Activated CD8-positive, alpha-beta memory T cell treated with anti-CD3 and anti-CD28 coated beads, Interleukin-2, amount 10 ng/mL, durations not matched to agents 7 days and 5 days (primary cell): Measurements from ENCODE around the gene IL37. TPM values are rescaled to one million over a fixed set of nuclear protein-coding genes. Genes with fewer than 3 reads are reported as not detected.

Experiments
- ATAC-seq: fragments of 150-1000 bp; cut with Tn5 transposase; one replicate; pipeline ENCODE4 v1.10.0; 2021; ENCODE audit warnings: moderate library complexity
- CTCF ChIA-PET: fragments of 350-600 bp; sonication (Branson Sonifier 250); formaldehyde crosslinking; loops from one replicate; lab custom pipeline; 2021; ENCODE audit warnings: antibody characterized with exemption; lab: Charles Lee
- DNase-seq: peaks from one replicate; pipeline ENCODE4 v3.0.0-alpha.2; 2020
- H3K27ac Mint-ChIP-seq: one replicate; pipeline ENCODE4 v1.8.0; 2021; ENCODE audit warnings: mild to moderate bottlenecking, mixed read lengths
- H3K27me3 Mint-ChIP-seq: one replicate; pipeline ENCODE4 v1.8.0; 2021; ENCODE audit warnings: mixed read lengths
- H3K36me3 Mint-ChIP-seq: one replicate; pipeline ENCODE4 v1.8.0; 2021; ENCODE audit warnings: mild to moderate bottlenecking, mixed read lengths
- H3K4me1 Mint-ChIP-seq: one replicate; pipeline ENCODE4 v1.8.0; 2021; ENCODE audit warnings: mixed read lengths
- H3K4me3 Mint-ChIP-seq: one replicate; pipeline ENCODE4 v1.8.0; 2021; ENCODE audit warnings: mild to moderate bottlenecking, moderate library complexity, mixed read lengths
- H3K9me3 Mint-ChIP-seq: one replicate; pipeline ENCODE4 v1.8.0; 2022; ENCODE audit warnings: low read depth, mixed read lengths
- total RNA-seq, 2 experiments: library from RNA; stranded (reverse); gene quantifications; one replicate each; pipeline ENCODE4 v1.2.3, GENCODE V29; 2021

IL37 gene
- total RNA-seq, 2 experiments from 2014 or later = not detected

GRCh38 chr2:112938904-112939303, 27.9 kb downstream of the IL37 start:
- no peaks in the 10 kb centered on the region for H3K36me3 Mint-ChIP-seq
- H3K4me3 Mint-ChIP-seq = no peak overlapping the region
- CTCF ChIA-PET = interaction anchor here (1.3 to 3.7 kb wide), 3 partner anchors 55 to 212 kb away, joined by 5 to 37 read pairs (median 32); no protein-coding TSS in a partner anchor
- no peak for ATAC-seq
- H3K4me1 Mint-ChIP-seq = peaks cover 3% of the 10 kb centered on the region
- no peaks in the 10 kb centered on the region for H3K9me3 Mint-ChIP-seq
- DNase-seq = no peak
- H3K27me3 Mint-ChIP-seq = peaks cover 22% of the 10 kb centered on the region
- H3K27ac Mint-ChIP-seq = no peak overlapping the region

- ATAC-seq = no peak
- Mint-ChIP-seq H3K27me3 (peaks cover 23% of the 10 kb centered on the region), H3K4me1 (peaks cover 3% of the 10 kb centered on the region), H3K27ac (no peak overlapping the region), H3K4me3 (no peak overlapping the region), H3K36me3 (no peaks in the 10 kb centered on the region), H3K9me3 (no peaks in the 10 kb centered on the region)
- CTCF ChIA-PET = interaction anchor here (2.9 to 4.6 kb wide), 4 partner anchors 55 to 213 kb away, joined by 17 to 107 read pairs (median 34); no protein-coding TSS in a partner anchor
- no peak for DNase-seq
These were observed 28.5 kb downstream of the IL37 start for GRCh38 chr2:112939425-112939824.

- ATAC-seq (no peak), DNase-seq (no peak)
- Mint-ChIP-seq H3K36me3 (no peaks in the 10 kb centered on the region), H3K4me3 (no peak overlapping the region), H3K4me1 (peaks cover 3% of the 10 kb centered on the region), H3K27me3 (peaks cover 30% of the 10 kb centered on the region), H3K9me3 (no peaks in the 10 kb centered on the region), H3K27ac (no peak overlapping the region)
- CTCF ChIA-PET = interaction anchor here (0.6 to 4.6 kb wide), 48 partner anchors 9 to 488 kb away, joined by 3 to 107 read pairs (median 5); partner anchors contain the start of genes CKAP2L, IL36B, IL36G and SLC20A1
These were observed 30.1 kb downstream of the IL37 start for GRCh38 chr2:112940859-112941625.

- Mint-ChIP-seq H3K27me3 (peaks cover 26% of the 10 kb centered on the region), H3K4me3 (no peak overlapping the region), H3K9me3 (no peaks in the 10 kb centered on the region), H3K36me3 (no peaks in the 10 kb centered on the region), H3K27ac (no peak overlapping the region), H3K4me1 (no peaks in the 10 kb centered on the region)
- DNase-seq (peak; percentile 87), ATAC-seq (peak; percentile 98)
- CTCF ChIA-PET = interaction anchor here (0.6 to 4.6 kb wide), 53 partner anchors 10 to 489 kb away, joined by 3 to 107 read pairs (median 5); partner anchors contain the start of genes CKAP2L, IL36B, IL36G and SLC20A1
These were observed 31.0 kb downstream of the IL37 start for GRCh38 chr2:112941753-112942653.

- peaks cover 22% of the 10 kb centered on the region for H3K27me3 Mint-ChIP-seq
- H3K36me3 Mint-ChIP-seq = no peaks in the 10 kb centered on the region
- CTCF ChIA-PET = interaction anchor here (1.0 to 4.6 kb wide), 17 partner anchors 10 to 459 kb away, joined by 3 to 107 read pairs (median 14); no protein-coding TSS in a partner anchor
- H3K9me3 Mint-ChIP-seq = no peaks in the 10 kb centered on the region
- ATAC-seq = no peak
- no peaks in the 10 kb centered on the region for H3K4me1 Mint-ChIP-seq
- no peak overlapping the region for H3K4me3 Mint-ChIP-seq
- no peak overlapping the region for H3K27ac Mint-ChIP-seq
- no peak for DNase-seq
These were observed 31.7 kb downstream of the IL37 start for GRCh38 chr2:112942654-112943002.

- Mint-ChIP-seq H3K4me3 (no peak overlapping the region), H3K36me3 (no peaks in the 10 kb centered on the region), H3K27me3 (peaks cover 28% of the 10 kb centered on the region), H3K27ac (no peak overlapping the region), H3K9me3 (no peaks in the 10 kb centered on the region), H3K4me1 (no peaks in the 10 kb centered on the region)
- no peak for ATAC-seq
- CTCF ChIA-PET = interaction anchor here (0.8 to 1.8 kb wide), 3 partner anchors 11 to 196 kb away, joined by 3 to 4 read pairs (median 3); no protein-coding TSS in a partner anchor
- DNase-seq = no peak
These were observed 34.0 kb downstream of the IL37 start for GRCh38 chr2:112944971-112945370.

- H3K9me3 Mint-ChIP-seq = no peaks in the 10 kb centered on the region
- no peak overlapping the region for H3K4me3 Mint-ChIP-seq
- CTCF ChIA-PET = interaction anchor here (1.4 to 1.8 kb wide), 3 partner anchors 10 to 201 kb away, joined by 3 to 4 read pairs (median 3); no protein-coding TSS in a partner anchor
- H3K36me3 Mint-ChIP-seq = no peaks in the 10 kb centered on the region
- ATAC-seq (no peak), DNase-seq (no peak)
- peaks cover 32% of the 10 kb centered on the region for H3K27me3 Mint-ChIP-seq
- H3K4me1 Mint-ChIP-seq = no peaks in the 10 kb centered on the region
- no peak overlapping the region for H3K27ac Mint-ChIP-seq
These were observed 35.1 kb downstream of the IL37 start for GRCh38 chr2:112946086-112946485.

GRCh38 chr2:112947374-112947773, 36.4 kb downstream of the IL37 start:
- CTCF ChIA-PET = interaction anchor here (0.9 to 1.7 kb wide), 4 partner anchors 12 to 347 kb away, joined by 3 to 5 read pairs (median 4); no protein-coding TSS in a partner anchor
- Mint-ChIP-seq H3K36me3 (no peaks in the 10 kb centered on the region), H3K27ac (no peak overlapping the region), H3K9me3 (no peaks in the 10 kb centered on the region), H3K4me1 (no peaks in the 10 kb centered on the region), H3K4me3 (no peak overlapping the region), H3K27me3 (peaks cover 42% of the 10 kb centered on the region)
- DNase-seq (no peak), ATAC-seq (no peak)

- H3K36me3 Mint-ChIP-seq = no peaks in the 10 kb centered on the region
- no peaks in the 10 kb centered on the region for H3K4me1 Mint-ChIP-seq
- no peaks in the 10 kb centered on the region for H3K9me3 Mint-ChIP-seq
- CTCF ChIA-PET = interaction anchor here (0.7 kb wide), 1 partner anchor 202 kb away, joined by 3 read pairs; no protein-coding TSS in a partner anchor
- DNase-seq (no peak), ATAC-seq (no peak)
- H3K4me3 Mint-ChIP-seq = no peak overlapping the region
- peaks cover 48% of the 10 kb centered on the region for H3K27me3 Mint-ChIP-seq
- no peak overlapping the region for H3K27ac Mint-ChIP-seq
These were observed 38.5 kb downstream of the IL37 start for GRCh38 chr2:112949456-112949855.

GRCh38 chr2:112954364-112954763, 43.4 kb downstream of the IL37 start:
- H3K9me3 Mint-ChIP-seq = no peaks in the 10 kb centered on the region
- H3K4me3 Mint-ChIP-seq = no peak overlapping the region
- CTCF ChIA-PET = interaction anchor here (1.3 to 2.4 kb wide), 4 partner anchors 12 to 205 kb away, joined by 4 to 12 read pairs (median 10); no protein-coding TSS in a partner anchor
- no peak for ATAC-seq
- H3K27me3 Mint-ChIP-seq = peaks cover 38% of the 10 kb centered on the region
- H3K36me3 Mint-ChIP-seq = no peaks in the 10 kb centered on the region
- H3K27ac Mint-ChIP-seq = no peak overlapping the region
- no peaks in the 10 kb centered on the region for H3K4me1 Mint-ChIP-seq
- no peak for DNase-seq

- H3K4me3 Mint-ChIP-seq = no peak overlapping the region
- DNase-seq (no peak), ATAC-seq (no peak)
- H3K27ac Mint-ChIP-seq = no peak overlapping the region
- no peaks in the 10 kb centered on the region for H3K9me3 Mint-ChIP-seq
- peaks cover 14% of the 10 kb centered on the region for H3K27me3 Mint-ChIP-seq
- CTCF ChIA-PET = interaction anchor here (2.0 to 4.3 kb wide), 2 partner anchors 16 to 209 kb away, joined by 12 to 29 read pairs; no protein-coding TSS in a partner anchor
- no peaks in the 10 kb centered on the region for H3K4me1 Mint-ChIP-seq
- H3K36me3 Mint-ChIP-seq = no peaks in the 10 kb centered on the region
These were observed 46.5 kb downstream of the IL37 start for GRCh38 chr2:112957511-112957910.

- Mint-ChIP-seq H3K4me3 (no peak overlapping the region), H3K36me3 (no peaks in the 10 kb centered on the region), H3K9me3 (no peaks in the 10 kb centered on the region), H3K27ac (no peak overlapping the region), H3K4me1 (no peaks in the 10 kb centered on the region), H3K27me3 (peaks cover 12% of the 10 kb centered on the region)
- CTCF ChIA-PET = interaction anchor here (0.5 to 4.3 kb wide), 19 partner anchors 11 to 231 kb away, joined by 3 to 29 read pairs (median 3); partner anchors contain the start of gene IL36G
- ATAC-seq (peak; percentile 77), DNase-seq (peak; percentile 58)
These were observed 47.6 kb downstream of the IL37 start for GRCh38 chr2:112958428-112959108.
